Ectodermal cell (in vitro differentiated cells): ENCODE results near the gene ALX3.
"Not testable (repeated sequence)": the region's sequence is repeated elsewhere in the genome, so short reads cannot be mapped to it uniquely, and the experiment has no call there.

ENCODE experiments used
- H3K27ac ChIP-seq: 2 replicates; pipeline ENCODE4 v1.7.0; 2013; ENCODE audit warnings: mild to moderate bottlenecking, low read depth, low read length; ENCODE audit not compliant: insufficient read depth, poor library complexity, severe bottlenecking
- H3K27me3 ChIP-seq: 2 replicates; pipeline ENCODE4 v1.7.0; 2013; ENCODE audit warnings: mild to moderate bottlenecking, low read length; ENCODE audit not compliant: insufficient read depth, control insufficient read depth, poor library complexity, severe bottlenecking
- H3K36me3 ChIP-seq: one replicate; pipeline ENCODE4 v1.7.0; 2013; ENCODE audit warnings: low read length; ENCODE audit not compliant: control insufficient read depth, insufficient read depth
- H3K4me1 ChIP-seq: one replicate; pipeline ENCODE4 v1.7.0; 2013; ENCODE audit warnings: low read length; ENCODE audit not compliant: control insufficient read depth, insufficient read depth
- H3K4me3 ChIP-seq: 2 replicates; pipeline ENCODE4 v1.7.0; 2013; ENCODE audit warnings: low read depth, low read length, control low read depth; ENCODE audit not compliant: insufficient read depth
- H3K9me3 ChIP-seq: 2 replicates; pipeline ENCODE4 v1.7.0; 2013; ENCODE audit warnings: mild to moderate bottlenecking, low read length, moderate library complexity; ENCODE audit not compliant: control insufficient read depth
- whole genome bisulfite sequencing, 2 experiments: methylation state at CpG; one replicate each; pipeline ENCODE4 v1.1.7; 2013; ENCODE audit warnings: missing lambda C conversion rate in 2 of 2; 5-methylcytosine and 5-hydroxymethylcytosine counted together

Gene ALX3

GRCh38 chr1:110081061-110081460 is 10.6 kb upstream of the ALX3 start:
- 91 to 93% methylated on average over 5 of the region's 5 CpGs for WGBS, 2 experiments
- Histone ChIP-seq H3K9me3 (no peaks in the 10 kb centered on the region), H3K27ac (no peak overlapping the region), H3K27me3 (peaks cover 68% of the 10 kb centered on the region), H3K4me1 (peaks cover 5% of the 10 kb centered on the region), H3K4me3 (no peak overlapping the region), H3K36me3 (no peaks in the 10 kb centered on the region)

- H3K9me3 ChIP-seq, H3K27ac ChIP-seq, H3K36me3 ChIP-seq, H3K4me3 ChIP-seq, H3K4me1 ChIP-seq: not testable (repeated sequence)
- peaks cover 59% of the 10 kb centered on the region for H3K27me3 ChIP-seq
- WGBS, 2 experiments, result 90 to 100% methylated on average over 2 of the region's 2 CpGs
These were observed 9.5 kb upstream of the ALX3 start for GRCh38 chr1:110079995-110080394.

GRCh38 chr1:110076789-110077500 is 6.5 kb upstream of the ALX3 start:
- H3K36me3 ChIP-seq, result no peaks in the 10 kb centered on the region
- no peak overlapping the region for H3K4me3 ChIP-seq
- no peak overlapping the region for H3K27ac ChIP-seq
- H3K9me3 ChIP-seq, result no peaks in the 10 kb centered on the region
- no peaks in the 10 kb centered on the region for H3K4me1 ChIP-seq
- WGBS, 2 experiments, result 86 to 88% methylated on average over 2 to 3 of the region's 3 CpGs
- H3K27me3 ChIP-seq, result peaks cover 59% of the 10 kb centered on the region

GRCh38 chr1:110074166-110074565 is 3.7 kb upstream of the ALX3 start:
- peaks cover 4% of the 10 kb centered on the region for H3K4me1 ChIP-seq
- 73 to 83% methylated on average over 4 of the region's 4 CpGs for WGBS, 2 experiments
- H3K27ac ChIP-seq, result no peak overlapping the region
- H3K36me3 ChIP-seq, result no peaks in the 10 kb centered on the region
- H3K4me3 ChIP-seq, result no peak overlapping the region
- peaks cover 68% of the 10 kb centered on the region for H3K27me3 ChIP-seq
- H3K9me3 ChIP-seq, result no peaks in the 10 kb centered on the region

GRCh38 chr1:110070282-110070669 is 196 bp downstream of the ALX3 start:
- Histone ChIP-seq H3K4me3 (peak overlapping the region; percentile 23), H3K27me3 (peaks cover 98% of the 10 kb centered on the region)

GRCh38 chr1:110069404-110070281 is 829 bp downstream of the ALX3 start:
- Histone ChIP-seq H3K9me3 (no peaks in the 10 kb centered on the region), H3K36me3 (no peaks in the 10 kb centered on the region), H3K27ac (no peak overlapping the region), H3K4me1 (peaks cover 13% of the 10 kb centered on the region), H3K27me3 (peaks cover 94% of the 10 kb centered on the region), H3K4me3 (peak overlapping the region; percentile 23)
- 3% methylated on average over 64 of the region's 64 CpGs for WGBS, 2 experiments

More at GRCh38 chr1:110070282-110070669, 196 bp downstream of the ALX3 start:
- peaks cover 13% of the 10 kb centered on the region for H3K4me1 ChIP-seq
- WGBS, 2 experiments, result 1 to 2% methylated on average over 52 of the region's 52 CpGs
- no peak overlapping the region for H3K27ac ChIP-seq
- H3K36me3 ChIP-seq, result no peaks in the 10 kb centered on the region
- no peaks in the 10 kb centered on the region for H3K9me3 ChIP-seq

GRCh38 chr1:110068646-110069403 is 1.6 kb downstream of the ALX3 start:
- H3K27me3 ChIP-seq, result peaks cover 86% of the 10 kb centered on the region

GRCh38 chr1:110067893-110068645 is 2.4 kb downstream of the ALX3 start:
- no peak overlapping the region for H3K4me3 ChIP-seq

More at GRCh38 chr1:110068646-110069403, 1.6 kb downstream of the ALX3 start:
- Histone ChIP-seq H3K27ac (no peak overlapping the region), H3K36me3 (no peaks in the 10 kb centered on the region), H3K4me3 (no peak overlapping the region), H3K4me1 (peaks cover 13% of the 10 kb centered on the region), H3K9me3 (no peaks in the 10 kb centered on the region)
- WGBS, 2 experiments, result 2% methylated on average over 68 of the region's 68 CpGs

GRCh38 chr1:110067479-110067892 is 3.0 kb downstream of the ALX3 start:
- Histone ChIP-seq H3K4me3 (no peak overlapping the region), H3K9me3 (no peaks in the 10 kb centered on the region)
- WGBS, 2 experiments, result 8 to 10% methylated on average over 23 of the region's 23 CpGs

More at GRCh38 chr1:110067893-110068645, 2.4 kb downstream of the ALX3 start:
- no peaks in the 10 kb centered on the region for H3K36me3 ChIP-seq
- peaks cover 16% of the 10 kb centered on the region for H3K4me1 ChIP-seq
- H3K27me3 ChIP-seq, result peaks cover 78% of the 10 kb centered on the region
- H3K27ac ChIP-seq, result no peak overlapping the region
- 1 to 2% methylated on average over 68 of the region's 68 CpGs for WGBS, 2 experiments
- H3K9me3 ChIP-seq, result no peaks in the 10 kb centered on the region

More at GRCh38 chr1:110067479-110067892, 3.0 kb downstream of the ALX3 start:
- H3K27me3 ChIP-seq, result peaks cover 72% of the 10 kb centered on the region
- peaks cover 17% of the 10 kb centered on the region for H3K4me1 ChIP-seq
- H3K36me3 ChIP-seq, result no peaks in the 10 kb centered on the region
- H3K27ac ChIP-seq, result no peak overlapping the region
